ENCODE measurements around the gene UBE3D.
"Not testable (repeated sequence)": the region's sequence is repeated elsewhere in the genome, so short reads cannot be mapped to it uniquely, and the experiment has no call there.

The UBE3D gene

DNA sequence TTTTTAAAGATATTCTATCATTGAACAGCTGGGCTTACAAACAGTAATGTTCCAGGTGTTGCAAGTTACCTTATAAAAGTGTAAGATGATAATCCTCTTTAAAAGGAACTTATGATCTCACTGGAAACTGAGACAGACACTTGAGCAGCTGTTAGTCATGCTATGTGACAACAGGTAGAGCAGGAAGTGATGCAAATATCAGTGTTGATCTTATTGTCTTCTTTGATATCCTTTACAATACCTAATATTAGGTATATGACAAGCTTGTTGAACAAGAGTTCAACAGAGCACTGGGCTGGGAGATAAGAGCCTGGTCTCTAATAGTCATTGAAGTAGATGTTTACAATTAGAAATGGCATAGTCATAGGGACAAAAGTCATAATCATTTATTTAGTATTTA, 150.0 kb downstream of the UBE3D start:
- no peak for DNase-seq (ENCODE audit: low spot score)

DNA sequence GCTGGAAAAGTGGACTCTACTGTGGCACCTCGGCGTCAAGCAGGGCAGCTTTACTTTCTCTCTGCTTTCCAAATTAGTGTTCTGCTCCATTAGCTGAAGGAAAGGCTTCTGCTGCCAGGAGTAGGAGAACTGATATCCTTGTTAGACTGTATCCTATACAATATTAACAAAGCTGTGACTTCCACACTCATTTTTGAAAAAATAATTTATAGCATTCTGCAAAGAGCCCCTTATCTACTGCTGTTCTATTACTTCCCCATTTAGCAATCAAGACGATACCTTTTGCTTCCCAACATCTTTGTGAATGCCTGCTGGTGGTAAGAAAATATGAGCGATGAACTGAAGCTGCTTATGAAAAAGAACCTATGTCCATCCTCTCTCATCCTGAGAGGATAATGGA, 151.1 kb downstream of the UBE3D start:
- DNase-seq (ENCODE audit: low spot score): no peak

DNA sequence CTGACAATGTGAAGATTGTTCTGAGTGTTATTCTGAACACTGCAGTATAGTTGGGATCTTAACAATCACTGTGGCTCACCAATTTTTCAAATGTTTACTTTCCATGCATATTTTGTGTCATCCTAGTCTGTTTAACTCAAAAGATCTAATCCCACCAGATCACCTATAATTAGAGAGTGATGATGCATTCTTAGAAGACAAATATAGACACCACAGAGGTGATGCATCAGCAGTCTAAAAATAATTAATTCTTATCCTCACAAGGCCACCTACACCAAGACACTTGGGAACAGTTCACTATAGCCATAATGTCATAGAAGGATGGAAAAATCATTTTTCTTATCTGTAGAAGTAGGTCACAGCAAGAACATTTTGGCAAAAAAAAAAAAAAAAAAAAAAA, 154.8 kb downstream of the UBE3D start:
- no peak for DNase-seq (ENCODE audit: low spot score)

DNA sequence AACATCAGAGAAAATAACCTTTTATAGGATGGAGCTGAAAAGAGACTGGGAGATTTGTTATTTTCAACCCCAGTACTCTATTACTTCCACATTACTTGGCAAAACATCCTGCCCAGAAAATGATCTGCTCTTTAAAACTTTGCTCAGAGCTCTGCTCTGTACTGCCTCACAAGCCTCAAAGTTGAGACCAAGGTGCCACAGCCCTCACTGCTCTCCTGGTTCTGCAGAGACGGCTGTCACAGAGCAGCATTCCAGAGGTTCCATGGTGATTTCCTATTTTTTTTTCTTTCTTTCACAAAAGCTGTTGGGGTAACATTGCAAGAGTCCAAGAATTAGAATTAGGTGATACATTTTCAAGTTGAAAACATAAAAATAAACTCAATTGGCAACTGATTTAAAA, 155.2 kb downstream of the UBE3D start:
- no peak for DNase-seq (ENCODE audit: low spot score)

- no peak for DNase-seq (ENCODE audit: low spot score)
These were observed 156.1 kb downstream of the UBE3D start for GRCh38 chr6:82909551-82909950.

DNA sequence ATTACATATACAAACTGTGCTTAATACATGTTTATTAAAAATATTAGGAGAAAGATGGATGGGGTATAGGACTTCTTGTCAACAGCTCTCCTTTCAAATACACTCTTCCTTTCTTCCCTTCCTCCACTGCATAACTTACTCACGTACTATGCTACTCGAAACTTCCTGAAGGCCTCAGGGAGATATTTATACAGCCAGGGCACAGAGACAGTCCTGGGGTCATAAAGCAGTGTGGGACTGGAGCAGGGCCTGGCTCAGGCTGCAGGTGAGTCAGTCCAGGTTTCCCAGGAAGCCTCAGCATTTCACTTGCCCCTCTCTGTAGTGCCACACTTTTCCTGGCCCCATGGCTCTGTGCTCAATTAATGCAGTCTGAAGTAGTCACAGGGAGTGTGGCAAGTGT, 157.0 kb downstream of the UBE3D start:
- DNase-seq (ENCODE audit: low spot score): no peak

GRCh38 chr6:82906951-82907350, 158.7 kb downstream of the UBE3D start:
- DNase-seq (ENCODE audit: low spot score): no peak

- no peak for DNase-seq (ENCODE audit: low spot score)
These were observed 159.2 kb downstream of the UBE3D start for GRCh38 chr6:82906489-82906888.

DNA sequence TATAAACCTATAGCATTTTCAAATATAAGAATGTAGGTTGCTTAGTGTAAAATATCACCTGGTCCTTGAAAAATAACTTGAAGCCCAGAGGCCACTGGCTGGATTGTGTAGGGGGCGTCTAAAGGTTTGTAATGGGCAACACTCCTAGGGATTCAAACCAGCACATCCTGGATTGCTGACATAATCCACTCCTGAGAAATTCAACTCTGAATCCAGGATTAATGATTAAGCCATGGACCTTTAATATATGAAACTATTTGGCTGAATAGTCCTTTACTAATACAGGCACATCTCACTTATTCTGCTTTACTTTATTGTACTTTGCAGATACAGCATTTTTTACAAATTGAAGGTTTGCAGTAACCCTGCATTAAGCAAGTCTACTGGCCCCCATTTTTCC, 160.8 kb downstream of the UBE3D start:
- no peak for DNase-seq (ENCODE audit: low spot score)

DNA sequence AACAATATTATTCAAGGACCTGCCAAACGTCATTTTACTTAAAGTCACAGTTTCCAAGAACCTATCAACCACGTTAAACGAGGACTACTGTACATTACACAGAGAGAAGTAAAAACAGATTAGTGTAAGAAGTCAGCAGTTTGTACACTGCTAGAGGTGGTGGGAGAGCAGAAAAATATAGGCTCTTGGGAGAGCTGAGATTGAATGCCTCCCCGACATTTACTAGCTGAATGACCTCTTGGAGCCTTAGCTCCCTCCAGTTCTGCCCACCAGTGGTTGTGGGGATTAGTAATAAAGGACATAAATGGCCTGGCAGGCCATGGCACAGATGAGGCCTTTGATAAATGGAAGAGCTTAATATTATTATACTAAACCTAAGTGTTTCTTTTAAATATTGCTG, 161.4 kb downstream of the UBE3D start:
- no peak for DNase-seq (ENCODE audit: low spot score)

- DNase-seq (ENCODE audit: low spot score): no peak
These were observed 163.4 kb downstream of the UBE3D start for GRCh38 chr6:82902290-82902689.

DNA sequence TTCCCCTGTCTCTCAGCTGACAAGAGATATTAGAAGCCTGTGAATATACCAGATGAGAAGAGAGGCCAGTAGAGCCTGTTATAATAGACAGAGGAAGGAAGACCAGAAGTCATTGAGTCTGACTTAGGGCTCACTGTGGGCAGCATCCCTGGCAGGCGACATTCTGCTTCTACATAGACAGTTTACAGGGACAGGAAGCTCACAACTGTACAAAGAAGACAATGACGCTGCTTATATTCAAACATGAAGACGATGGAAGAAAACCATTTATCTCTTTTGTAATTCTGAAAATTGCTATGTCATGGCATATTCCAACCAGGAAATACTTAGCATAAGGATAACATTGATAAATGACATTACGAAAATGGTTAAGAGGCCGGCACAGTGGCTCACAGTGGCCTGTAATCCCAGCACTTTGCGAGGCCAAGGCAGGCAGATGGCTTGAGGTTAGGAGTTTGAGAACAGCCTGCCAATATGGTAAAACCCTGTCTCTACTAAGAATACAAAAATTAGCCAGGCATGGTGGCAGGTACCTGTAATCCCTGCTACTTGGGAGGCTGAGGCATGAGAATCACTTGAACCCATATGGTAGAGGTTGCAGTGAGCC, 170.9 kb downstream of the UBE3D start:
- DNase-seq (ENCODE audit: low spot score): no peak

DNA sequence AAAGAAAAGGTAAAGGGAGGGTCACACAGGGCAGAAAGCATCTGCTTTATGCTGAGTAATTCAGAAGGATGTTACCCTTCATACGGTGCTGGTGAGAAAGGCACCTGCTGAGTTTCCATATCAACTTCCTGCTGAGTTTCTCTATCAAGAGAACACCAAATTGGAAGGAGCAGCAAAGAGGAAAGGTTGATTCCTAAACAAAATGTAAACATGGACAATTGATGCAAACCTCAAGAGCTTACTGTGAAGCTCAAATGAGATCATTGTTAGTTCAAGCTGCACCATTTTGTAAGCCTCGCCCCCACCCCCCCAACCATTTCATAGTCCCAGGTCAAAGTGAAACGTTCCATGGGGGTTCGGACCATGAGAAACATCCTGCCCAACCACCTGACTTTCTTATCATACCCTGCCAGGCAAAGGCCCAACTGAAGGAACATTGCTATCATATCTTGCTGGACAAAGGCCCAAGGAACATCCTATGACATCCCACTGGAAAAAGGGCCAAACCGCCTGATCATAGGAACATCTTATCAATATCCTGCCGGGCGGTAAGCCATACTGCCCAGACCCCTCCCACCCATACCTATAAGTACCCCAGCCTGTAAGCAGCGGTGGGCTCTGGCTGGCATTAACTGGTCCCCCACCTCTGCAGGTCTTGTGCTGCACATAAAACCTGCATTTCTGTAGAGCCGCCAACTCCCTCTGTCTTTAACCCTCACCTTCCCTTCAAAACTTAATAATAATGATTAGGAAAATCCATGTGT, 171.6 kb downstream of the UBE3D start:
- DNase-seq (ENCODE audit: low spot score): no peak

DNA sequence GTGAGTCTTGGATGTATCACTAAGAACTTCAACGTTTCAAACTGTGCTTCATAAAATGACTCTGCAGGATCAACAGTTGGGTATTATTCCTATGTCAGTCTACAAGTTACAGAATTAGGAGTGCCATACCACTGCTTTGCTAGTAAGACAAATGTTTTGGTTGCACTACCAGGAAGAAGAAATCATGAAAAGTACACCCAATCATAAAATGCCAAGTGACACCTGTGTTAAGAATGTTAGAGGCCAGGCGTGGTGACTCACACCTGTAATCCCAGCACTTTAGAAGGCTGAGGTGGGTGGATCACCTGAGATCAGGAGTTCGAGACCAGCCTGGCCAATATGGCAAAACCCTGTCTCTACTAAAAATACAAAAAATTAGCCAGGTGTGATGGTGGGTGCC, 174.1 kb downstream of the UBE3D start:
- DNase-seq (ENCODE audit: low spot score): not testable (repeated sequence)

DNA sequence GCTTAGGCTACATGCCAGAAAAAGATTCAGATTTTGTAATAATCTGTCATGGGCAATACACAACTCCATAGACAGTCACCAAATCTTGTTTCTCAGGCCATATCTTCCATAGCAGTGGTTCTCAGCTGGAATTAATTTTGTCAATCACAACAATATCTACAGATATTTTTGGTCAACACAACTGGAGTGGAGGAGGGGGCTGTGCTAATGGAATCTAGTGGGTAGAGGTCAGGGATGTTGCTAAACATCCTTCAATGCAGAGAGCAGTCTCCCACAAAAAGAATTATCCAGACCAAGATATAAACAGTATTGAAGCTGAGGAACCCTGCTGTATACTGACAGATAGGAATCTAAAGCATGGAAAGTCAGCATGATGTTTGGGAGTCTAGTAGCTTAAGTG, 174.6 kb downstream of the UBE3D start:
- no peak for DNase-seq (ENCODE audit: low spot score)

DNA sequence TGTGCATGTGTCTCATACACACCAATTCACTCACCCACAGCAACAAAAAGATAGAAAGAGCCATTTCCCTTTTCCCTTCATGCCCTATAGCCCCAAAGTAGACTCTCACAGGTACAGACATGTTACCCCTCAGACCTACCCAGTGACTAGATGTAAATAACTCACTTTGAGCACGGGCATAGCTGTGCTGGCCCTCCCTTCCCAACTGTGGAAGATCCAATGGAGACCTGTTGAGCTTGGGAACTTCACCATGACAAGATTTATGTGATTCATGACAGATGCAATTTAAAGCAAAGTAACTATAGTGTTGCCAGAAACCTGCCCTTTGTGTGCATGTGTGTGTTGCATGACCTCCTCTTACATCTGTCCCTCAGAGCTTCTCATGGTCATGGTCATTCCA, 175.4 kb downstream of the UBE3D start:
- DNase-seq (ENCODE audit: low spot score): no peak

DNA sequence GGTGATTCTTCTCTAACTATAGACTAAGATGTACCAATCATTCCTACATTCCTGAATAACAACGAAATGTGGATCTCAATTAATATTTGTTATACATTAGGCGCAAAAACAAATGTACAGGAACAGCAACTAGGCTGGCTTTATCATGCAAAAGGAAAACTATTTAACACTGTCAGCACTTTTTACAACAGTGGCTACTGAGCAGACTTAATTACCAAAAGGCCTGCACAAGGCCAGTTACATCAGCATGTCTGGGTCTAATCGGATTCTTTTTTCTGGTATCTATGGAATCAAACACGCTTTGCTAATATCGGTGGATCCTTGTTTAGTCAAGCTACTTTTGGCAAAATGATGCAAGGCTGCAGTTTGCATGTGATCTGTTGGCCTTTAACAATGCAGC, 176.5 kb downstream of the UBE3D start:
- DNase-seq (ENCODE audit: low spot score): peak; percentile 13

GRCh38 chr6:82882363-82883023, 183.1 kb downstream of the UBE3D start:
- no peak for DNase-seq (ENCODE audit: low spot score)

DNA sequence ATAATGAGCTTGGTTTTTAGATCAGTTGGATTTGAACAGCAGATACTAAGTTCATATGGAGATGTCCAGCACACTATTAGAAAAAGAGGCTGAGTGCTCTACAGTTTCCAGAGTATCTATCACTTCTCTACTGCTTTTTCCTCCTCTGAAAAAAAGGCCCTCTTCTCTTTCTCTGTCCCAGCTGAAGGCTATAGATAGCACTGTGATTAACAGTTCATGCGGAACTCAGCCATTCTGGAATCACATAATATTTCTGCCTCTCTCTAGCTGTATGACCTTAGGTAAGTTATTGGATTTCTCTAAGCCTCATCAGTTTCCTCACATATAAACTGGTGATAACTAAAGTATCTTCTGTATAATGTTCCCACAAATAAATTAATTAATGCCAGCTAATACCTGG, 184.1 kb downstream of the UBE3D start:
- no peak for DNase-seq (ENCODE audit: low spot score)

DNA sequence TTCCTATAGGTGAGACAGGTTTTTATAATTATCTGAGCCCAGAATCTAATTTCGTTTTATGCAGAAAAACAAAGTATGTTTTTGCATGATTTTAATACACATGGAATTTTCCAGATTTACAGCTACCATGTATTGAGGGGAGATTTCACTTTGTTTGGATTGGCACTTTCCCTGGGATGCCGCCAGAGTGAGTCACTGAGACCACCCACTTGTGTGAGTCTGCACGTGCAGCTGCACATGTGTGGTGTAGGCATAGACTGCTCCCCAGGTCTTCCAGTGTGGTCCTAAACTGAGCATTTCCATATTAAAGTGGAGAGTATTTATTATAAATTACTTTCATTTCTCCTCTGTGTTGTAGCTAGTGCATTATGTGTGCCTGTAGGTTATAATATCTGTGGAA, 186.8 kb downstream of the UBE3D start:
- DNase-seq (ENCODE audit: low spot score): no peak

GRCh38 chr6:82877213-82878195, 188.1 kb downstream of the UBE3D start:
- DNase-seq (ENCODE audit: low spot score): no peak
